Measurements from ENCODE around the gene TMEM175. TPM values are rescaled to one million over a fixed set of nuclear protein-coding genes. Genes with fewer than 3 reads are reported as not detected.
"Not testable (repeated sequence)": the region's sequence is repeated elsewhere in the genome, so short reads cannot be mapped to it uniquely, and the experiment has no call there.

TMEM175 gene
- total RNA-seq, 1 donor: 8.2 TPM

DNA sequence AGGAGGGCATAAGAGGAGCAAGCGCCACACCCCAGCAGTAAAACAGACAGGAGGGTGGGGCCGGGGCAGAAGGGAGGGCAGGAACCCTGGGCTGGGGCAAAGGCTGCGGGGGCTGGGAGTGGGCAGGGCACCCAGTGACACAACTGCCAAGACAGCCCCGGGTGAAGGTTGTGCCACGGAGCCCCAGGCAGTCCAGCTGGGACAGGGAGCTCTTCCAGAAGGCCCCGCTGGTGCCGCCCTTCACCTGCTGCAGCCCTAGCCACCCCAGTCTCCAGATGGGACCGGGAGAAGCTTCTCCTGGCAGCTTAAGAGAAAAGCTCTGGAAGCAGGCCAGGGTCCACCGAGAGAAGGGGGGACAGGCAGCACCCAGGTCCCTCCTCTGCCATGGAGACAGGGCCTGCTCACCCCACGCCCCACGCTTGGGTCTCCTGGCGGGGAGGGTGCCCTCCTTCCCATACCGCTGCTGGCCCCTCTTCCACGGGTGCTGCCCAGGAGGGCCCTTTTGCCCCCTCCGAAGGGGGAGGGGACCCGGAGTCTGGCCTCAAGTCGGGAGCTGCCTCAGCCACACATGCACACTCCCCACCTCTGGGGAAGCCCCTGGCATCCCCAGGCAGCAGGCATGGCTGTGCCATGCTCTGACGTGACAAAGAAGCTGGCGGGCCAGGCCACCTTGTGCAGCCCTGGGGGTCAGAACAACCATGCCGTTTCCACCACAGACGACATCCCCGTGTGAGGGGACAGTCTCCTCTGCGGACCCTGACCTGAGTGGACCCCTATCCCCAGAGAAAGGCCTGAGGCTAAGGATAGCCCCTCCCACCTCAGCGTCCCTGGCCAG is 39.6 kb downstream of the TMEM175 start:
- peak overlapping the region; percentile 77 for H3K4me3 ChIP-seq (ENCODE audit: low read depth, low read length)
- no peak for DNase-seq (ENCODE audit: low read depth)
- TF ChIP-seq, protein P1, sequence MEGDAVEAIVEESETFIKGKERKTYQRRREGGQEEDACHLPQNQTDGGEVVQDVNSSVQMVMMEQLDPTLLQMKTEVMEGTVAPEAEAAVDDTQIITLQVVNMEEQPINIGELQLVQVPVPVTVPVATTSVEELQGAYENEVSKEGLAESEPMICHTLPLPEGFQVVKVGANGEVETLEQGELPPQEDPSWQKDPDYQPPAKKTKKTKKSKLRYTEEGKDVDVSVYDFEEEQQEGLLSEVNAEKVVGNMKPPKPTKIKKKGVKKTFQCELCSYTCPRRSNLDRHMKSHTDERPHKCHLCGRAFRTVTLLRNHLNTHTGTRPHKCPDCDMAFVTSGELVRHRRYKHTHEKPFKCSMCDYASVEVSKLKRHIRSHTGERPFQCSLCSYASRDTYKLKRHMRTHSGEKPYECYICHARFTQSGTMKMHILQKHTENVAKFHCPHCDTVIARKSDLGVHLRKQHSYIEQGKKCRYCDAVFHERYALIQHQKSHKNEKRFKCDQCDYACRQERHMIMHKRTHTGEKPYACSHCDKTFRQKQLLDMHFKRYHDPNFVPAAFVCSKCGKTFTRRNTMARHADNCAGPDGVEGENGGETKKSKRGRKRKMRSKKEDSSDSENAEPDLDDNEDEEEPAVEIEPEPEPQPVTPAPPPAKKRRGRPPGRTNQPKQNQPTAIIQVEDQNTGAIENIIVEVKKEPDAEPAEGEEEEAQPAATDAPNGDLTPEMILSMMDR (IDR thresholded peaks at IDR 0.05; ENCODE audit: insufficient read depth, low read depth, low read length): no peak

DNA sequence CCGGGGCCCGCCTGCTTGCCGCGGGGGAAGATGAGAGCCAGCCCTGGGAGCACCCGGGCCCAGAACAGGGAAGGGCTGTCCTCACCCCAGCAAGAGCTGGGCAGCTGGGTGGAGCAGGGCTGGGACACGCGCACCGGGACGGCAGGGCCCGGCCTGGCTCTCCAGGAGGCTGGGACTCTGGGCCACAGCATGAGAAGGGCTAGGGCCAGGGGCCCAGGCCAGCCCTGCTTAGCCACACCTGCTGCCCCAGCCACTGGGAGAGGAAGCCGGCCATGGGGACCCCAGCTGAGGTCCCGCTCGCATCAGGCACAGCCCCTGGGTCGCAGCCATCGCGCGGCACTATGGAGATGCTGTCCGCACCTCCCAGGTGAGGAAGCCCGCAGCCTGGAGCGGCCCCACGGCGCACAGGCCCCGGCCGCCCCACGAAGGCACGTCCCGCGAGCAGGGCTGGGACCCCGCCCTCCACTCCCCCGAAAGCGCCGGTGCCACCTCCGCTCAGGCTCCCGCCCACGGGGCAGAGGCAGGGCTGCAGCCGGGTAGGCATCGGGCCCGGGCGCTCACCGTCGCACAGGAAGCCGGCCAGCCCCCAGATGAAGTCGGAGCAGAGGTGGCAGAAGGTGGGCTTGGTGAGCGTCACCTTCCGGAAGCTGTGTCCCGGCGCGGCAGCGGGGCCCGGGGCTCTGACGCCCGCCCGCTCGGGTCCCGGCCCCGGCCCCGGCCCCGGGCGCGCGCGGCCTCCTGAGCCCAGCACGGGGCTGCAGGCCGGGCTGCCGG is 40.6 kb downstream of the TMEM175 start:
- TF ChIP-seq, protein P1 (IDR thresholded peaks at IDR 0.05; ENCODE audit: insufficient read depth, low read depth, low read length): no peak
- peak overlapping the region; percentile 77 for H3K4me3 ChIP-seq (ENCODE audit: low read depth, low read length)
- peak; percentile 20 for DNase-seq (ENCODE audit: low read depth)

DNA sequence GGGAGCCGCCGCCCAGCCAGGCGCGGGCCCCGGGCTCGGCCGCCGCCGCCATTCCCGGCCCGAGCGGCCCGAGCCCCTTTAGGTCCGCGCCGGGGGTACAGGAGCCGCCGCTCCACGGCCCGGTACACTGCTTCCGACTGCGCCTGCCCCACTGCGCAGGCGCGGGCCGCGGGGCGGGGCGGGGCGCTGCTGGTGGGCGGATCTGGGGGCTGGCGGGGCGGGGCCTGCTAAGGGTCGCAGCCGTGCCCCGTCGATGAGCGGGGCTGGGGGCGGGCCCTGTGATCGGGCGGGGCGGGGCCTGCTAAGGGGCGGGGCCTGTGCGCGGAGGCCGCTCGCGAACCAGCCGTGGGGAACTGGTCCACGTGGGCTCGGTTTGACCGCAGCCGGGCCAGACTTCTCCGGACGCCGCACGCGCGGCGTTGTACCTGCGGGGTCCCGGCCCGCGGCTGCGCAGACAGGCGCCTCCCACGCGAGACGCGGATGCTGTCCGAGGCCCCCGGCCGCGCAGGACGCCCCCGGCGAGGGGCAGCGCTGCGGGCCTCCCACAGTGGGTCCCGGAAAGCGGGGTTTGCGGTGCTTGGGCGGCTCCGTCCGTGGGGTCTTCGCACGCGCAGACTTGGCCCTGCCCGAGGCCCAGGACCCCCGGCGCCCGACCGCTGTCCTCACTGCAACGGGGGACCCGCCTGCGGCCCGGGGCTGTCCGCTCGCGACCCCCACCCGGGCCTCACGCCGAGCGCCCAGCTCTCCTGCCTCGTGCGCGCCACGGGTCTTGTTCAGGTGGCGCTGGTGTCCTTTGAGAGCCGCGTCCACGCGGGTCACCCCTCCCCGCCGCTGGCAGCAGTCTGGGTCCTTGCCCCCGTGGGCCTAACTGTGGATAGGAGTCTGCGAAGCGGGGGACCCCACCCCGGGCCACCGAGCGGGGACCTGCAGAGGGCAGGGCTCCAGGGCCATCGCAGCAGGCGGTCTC is 41.5 kb downstream of the TMEM175 start, which contains the start of gene DGKQ:
DGKQ (minus strand) TSS at position 139 of the 967 bp plus-strand sequence; CDS start at position 52, 87 bp downstream.
- peak; percentile 89 for DNase-seq (ENCODE audit: low read depth)
- TF ChIP-seq, protein P1 (IDR thresholded peaks at IDR 0.05; ENCODE audit: insufficient read depth, low read depth, low read length): no peak
- peak within 1 kb of the TSS; percentile 77 for H3K4me3 ChIP-seq (ENCODE audit: low read depth, low read length)

DNA sequence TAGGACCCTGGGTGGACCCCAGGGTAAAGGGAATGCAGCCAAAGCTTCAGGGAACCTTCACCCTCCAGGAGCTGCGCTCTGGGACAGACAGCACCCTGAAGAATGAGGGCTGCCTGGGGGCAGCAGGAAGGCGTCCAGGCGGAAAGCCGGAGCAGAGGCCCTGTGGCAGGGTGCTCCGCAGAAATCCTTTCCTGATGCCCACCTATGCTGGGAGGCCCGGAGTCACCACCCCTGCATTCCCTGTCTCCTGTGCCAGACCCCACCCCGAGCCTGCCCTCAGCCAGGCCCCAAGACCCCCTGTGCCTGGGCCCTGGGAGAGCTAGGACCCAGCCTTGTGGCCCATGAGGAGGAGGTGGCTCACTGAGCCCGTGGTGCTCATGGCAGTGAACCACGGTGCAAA is 42.4 kb downstream of the TMEM175 start:
- TF ChIP-seq, protein P1 (IDR thresholded peaks at IDR 0.05; ENCODE audit: insufficient read depth, low read depth, low read length): no peak
- no peak for DNase-seq (ENCODE audit: low read depth)
- no peak overlapping the region for H3K4me3 ChIP-seq (ENCODE audit: low read depth, low read length)

DNA sequence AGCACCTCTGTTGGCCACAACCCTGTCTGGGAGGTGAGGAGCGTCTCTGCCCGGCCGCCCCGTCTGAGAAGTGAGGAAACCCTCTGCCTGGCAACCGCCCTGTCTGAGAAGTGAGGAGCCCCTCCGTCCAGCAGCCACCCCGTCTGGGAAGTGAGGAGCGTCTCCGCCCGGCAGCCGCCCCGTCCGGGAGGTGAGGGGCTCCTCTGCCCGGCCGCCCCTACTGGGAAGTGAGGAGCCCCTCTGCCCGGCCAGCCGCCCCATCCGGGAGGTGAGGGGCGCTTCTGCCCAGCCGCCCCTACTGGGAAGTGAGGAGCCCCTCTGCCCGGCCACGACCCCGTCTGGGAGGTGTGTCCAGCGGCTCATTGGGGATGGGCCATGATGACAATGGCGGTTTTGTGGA is 43.8 kb downstream of the TMEM175 start:
- H3K4me3 ChIP-seq (ENCODE audit: low read depth, low read length): not testable (repeated sequence)

GRCh38 chr4:978957-979701 is 46.9 kb downstream of the TMEM175 start:
- DNase-seq (ENCODE audit: low read depth): peak; percentile 85
- TF ChIP-seq, protein P1 (IDR thresholded peaks at IDR 0.05; ENCODE audit: insufficient read depth, low read depth, low read length): no peak
- H3K4me3 ChIP-seq (ENCODE audit: low read depth, low read length): no peak overlapping the region

More for the DNA sequence above, 43.8 kb downstream of the TMEM175 start:
- not testable (repeated sequence) for DNase-seq (ENCODE audit: low read depth)

Data from fibroblast of villous mesenchyme (primary cell).